ENCODE results near the gene LIPC. TPM values are rescaled to one million over a fixed set of nuclear protein-coding genes. Genes with fewer than 3 reads are reported as not detected.

LIPC gene
- total and polyA plus RNA-seq, 9 donors, result 0.13 to 2.1 (median 0.30) TPM

DNA sequence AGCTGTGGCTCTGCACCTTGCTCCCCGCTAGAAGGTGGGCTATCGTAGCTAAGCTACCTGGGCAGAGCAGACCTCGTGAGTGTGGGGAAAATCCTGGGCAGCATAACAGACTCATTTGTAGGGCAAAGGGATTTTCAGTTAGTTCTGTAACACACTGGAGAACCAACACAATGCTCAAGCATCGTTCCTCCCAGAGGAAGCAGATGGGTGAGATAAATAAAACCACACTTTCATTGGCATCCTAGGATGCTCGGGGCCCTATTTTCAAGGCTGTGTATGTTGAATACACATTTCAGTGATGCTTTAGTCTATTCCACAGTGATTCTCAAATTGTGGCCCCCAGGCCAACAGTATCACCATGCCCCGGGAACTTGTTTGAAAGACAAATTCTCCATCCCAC, 20.0 kb downstream of the LIPC start:
- WGBS (ENCODE audit: insufficient coverage), result 85% methylated on average over 3 of the region's 6 CpGs
- Histone ChIP-seq H3K4me1 (ENCODE audit: control insufficient read depth, insufficient read depth, low read length) (peaks cover 19% of the 10 kb centered on the region), H3K27ac (ENCODE audit: low read length) (no peak overlapping the region), H3K27me3 (ENCODE audit: control insufficient read depth, insufficient read depth, low read length) (no peaks in the 10 kb centered on the region), H3K4me3 (ENCODE audit: low read length) (no peak overlapping the region), H3K9me3 (replicated peaks; ENCODE audit: control insufficient read depth, low read depth, low read length) (no peaks in the 10 kb centered on the region), H3K36me3 (ENCODE audit: control insufficient read depth, insufficient read depth, low read length) (no peaks in the 10 kb centered on the region)
- DNase-seq, result no peak

DNA sequence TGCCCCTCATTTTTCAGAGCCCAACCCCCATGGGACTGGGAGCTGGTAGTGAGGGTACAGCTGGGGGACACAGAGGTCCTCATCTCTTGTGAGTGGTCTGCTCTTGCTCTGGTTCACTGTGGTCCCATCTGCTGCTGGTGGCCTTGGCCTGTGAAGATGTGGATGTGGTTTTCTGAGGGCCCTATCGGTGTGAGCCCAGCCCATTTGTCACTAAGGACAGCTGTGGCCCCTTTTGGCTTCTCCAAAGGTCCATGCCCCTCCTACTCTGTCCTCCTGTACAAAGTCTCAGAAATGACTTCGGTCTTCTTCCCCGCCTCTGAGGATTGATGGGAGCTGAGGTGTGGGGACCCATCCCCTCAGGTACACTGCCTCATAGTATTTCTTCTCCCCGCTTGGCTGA, 21.0 kb downstream of the LIPC start:
- no peaks in the 10 kb centered on the region for H3K36me3 ChIP-seq (ENCODE audit: control insufficient read depth, insufficient read depth, low read length)
- no peaks in the 10 kb centered on the region for H3K27me3 ChIP-seq (ENCODE audit: control insufficient read depth, insufficient read depth, low read length)
- 80% methylated on average over 3 of the region's 4 CpGs for WGBS (ENCODE audit: insufficient coverage)

DNA sequence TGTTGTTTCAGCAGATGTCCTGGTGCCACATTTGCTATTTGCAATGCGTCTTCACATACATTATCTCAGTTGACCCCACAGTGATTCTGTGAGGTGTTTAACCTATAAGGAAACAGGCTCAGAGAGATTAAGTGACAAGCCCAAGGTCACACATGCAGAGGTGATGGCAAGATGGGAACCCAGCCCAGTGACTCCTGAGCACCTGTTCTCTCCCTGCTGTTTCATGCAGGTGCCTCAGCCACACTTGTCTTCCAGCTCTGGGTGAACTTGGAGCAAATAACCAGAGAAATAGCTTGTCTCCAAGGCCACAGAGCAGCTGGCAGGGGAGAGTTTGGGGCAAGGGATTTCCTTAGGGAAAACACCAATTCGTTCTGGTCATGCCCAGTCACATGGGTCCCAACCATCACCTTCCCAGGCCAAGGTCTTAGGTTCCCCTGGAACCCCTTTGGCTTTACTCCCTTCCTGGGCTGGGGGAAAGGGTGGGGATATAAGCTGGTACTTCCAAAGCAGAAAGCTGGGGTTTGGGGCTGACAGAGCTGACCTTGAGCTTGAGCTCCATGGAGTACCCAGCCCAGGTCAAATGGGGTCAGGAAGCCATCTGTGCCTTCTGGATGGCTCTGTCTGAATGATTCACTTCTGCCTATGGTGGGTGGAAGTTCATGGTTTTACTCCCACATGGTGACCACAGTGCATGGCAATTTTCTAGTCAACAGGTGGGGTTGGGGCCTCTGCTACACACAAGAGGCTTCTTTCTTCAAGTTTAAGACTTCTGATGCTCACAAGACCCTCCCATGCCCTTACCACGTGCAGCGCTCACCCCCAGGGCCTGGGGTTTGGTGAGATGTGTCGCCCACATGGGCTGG, 22.4 kb downstream of the LIPC start:
- peaks cover 32% of the 10 kb centered on the region for H3K4me1 ChIP-seq (ENCODE audit: control insufficient read depth, insufficient read depth, low read length)
- no peaks in the 10 kb centered on the region for H3K36me3 ChIP-seq (ENCODE audit: control insufficient read depth, insufficient read depth, low read length)
- H3K27ac ChIP-seq (ENCODE audit: low read length), result peak overlapping the region; percentile 26
- no peaks in the 10 kb centered on the region for H3K27me3 ChIP-seq (ENCODE audit: control insufficient read depth, insufficient read depth, low read length)
- DNase-seq, result peak; percentile 55
- no peaks in the 10 kb centered on the region for H3K9me3 ChIP-seq (replicated peaks; ENCODE audit: control insufficient read depth, low read depth, low read length)
- no peak overlapping the region for H3K4me3 ChIP-seq (ENCODE audit: low read length)
- no CpG with 5 or more reads among the region's 5 CpGs for WGBS (ENCODE audit: insufficient coverage)

More for the DNA sequence above, 21.0 kb downstream of the LIPC start:
- no peak for DNase-seq
- H3K9me3 ChIP-seq (replicated peaks; ENCODE audit: control insufficient read depth, low read depth, low read length), result no peaks in the 10 kb centered on the region
- H3K27ac ChIP-seq (ENCODE audit: low read length), result no peak overlapping the region
- peaks cover 23% of the 10 kb centered on the region for H3K4me1 ChIP-seq (ENCODE audit: control insufficient read depth, insufficient read depth, low read length)
- H3K4me3 ChIP-seq (ENCODE audit: low read length), result no peak overlapping the region

DNA sequence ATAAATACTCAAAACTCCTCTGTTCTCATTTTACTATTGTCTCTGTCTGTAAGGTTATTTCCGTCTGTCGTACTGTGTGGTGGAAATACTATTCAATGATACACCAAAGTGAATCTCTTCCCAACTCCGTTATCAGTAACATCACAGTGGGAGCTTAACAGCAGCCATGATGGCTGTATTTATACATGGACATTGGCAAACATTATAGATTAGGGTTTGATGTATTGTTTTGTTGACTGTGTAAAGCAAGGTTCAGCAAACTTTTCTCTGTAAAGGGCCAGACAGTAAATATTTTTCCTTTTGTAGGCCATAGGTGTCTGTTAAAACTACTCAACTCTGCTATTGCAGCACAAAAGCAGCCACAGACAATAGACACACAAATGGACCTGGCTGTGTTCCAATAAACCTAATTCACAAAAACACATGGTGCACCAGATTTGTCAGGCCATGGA, 23.2 kb downstream of the LIPC start:
- Histone ChIP-seq H3K4me3 (ENCODE audit: low read length) (no peak overlapping the region), H3K4me1 (ENCODE audit: control insufficient read depth, insufficient read depth, low read length) (peaks cover 40% of the 10 kb centered on the region), H3K9me3 (replicated peaks; ENCODE audit: control insufficient read depth, low read depth, low read length) (no peaks in the 10 kb centered on the region), H3K27me3 (ENCODE audit: control insufficient read depth, insufficient read depth, low read length) (no peaks in the 10 kb centered on the region), H3K36me3 (ENCODE audit: control insufficient read depth, insufficient read depth, low read length) (no peaks in the 10 kb centered on the region), H3K27ac (ENCODE audit: low read length) (peak overlapping the region; percentile 6)
- DNase-seq, result no peak
- WGBS (ENCODE audit: insufficient coverage), result no CpG with 5 or more reads among the region's 3 CpGs

DNA sequence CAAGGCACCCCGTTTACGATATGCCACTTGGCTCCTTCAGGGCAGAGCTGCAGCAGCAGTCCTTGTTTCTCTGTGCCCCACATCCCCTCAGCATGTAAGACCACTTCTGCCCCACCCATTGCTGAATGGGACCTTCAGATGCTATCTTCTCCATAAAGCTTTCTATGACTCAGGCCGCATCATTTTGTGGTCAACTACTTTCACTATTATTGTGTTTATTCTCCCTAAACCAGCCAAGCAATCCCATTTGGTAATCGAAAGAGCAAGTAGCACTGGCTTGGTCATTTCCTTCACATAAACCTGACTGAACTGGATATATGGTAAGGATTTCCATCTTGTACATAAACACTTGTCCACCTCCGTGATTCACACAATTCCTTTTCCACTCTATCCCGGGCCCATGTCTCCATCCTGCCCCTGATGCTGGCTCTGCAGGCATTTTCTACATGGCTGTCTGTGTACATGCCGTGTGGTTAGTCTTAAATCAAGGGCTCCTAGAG, 25.7 kb downstream of the LIPC start:
- H3K9me3 ChIP-seq (replicated peaks; ENCODE audit: control insufficient read depth, low read depth, low read length), result no peaks in the 10 kb centered on the region
- peak overlapping the region; percentile 26 for H3K27ac ChIP-seq (ENCODE audit: low read length)
- no peaks in the 10 kb centered on the region for H3K27me3 ChIP-seq (ENCODE audit: control insufficient read depth, insufficient read depth, low read length)
- 76% methylated on average over 4 of the region's 7 CpGs for WGBS (ENCODE audit: insufficient coverage)
- DNase-seq, result no peak
- H3K36me3 ChIP-seq (ENCODE audit: control insufficient read depth, insufficient read depth, low read length), result no peaks in the 10 kb centered on the region
- H3K4me3 ChIP-seq (ENCODE audit: low read length), result no peak overlapping the region
- peaks cover 50% of the 10 kb centered on the region for H3K4me1 ChIP-seq (ENCODE audit: control insufficient read depth, insufficient read depth, low read length)

DNA sequence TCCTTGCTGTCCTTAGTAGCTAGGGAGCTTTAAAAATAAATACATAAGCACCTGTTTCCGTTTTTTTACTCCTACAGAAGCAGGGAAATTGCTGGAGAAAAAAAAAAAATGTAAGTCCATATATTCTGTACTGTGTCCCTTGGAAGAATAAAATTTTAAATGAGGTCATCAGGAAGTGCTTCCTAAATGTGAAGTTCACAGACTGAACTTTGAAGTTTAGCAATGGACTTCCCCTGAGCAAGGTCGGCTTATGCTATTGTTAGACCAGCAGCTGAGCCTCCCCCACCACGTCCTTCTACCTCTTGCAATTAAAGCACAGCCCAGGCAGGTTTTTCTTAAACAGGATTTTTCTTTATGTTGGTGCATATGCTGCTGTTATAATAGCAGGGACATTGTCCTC, 26.3 kb downstream of the LIPC start:
- H3K4me3 ChIP-seq (ENCODE audit: low read length), result no peak overlapping the region
- H3K36me3 ChIP-seq (ENCODE audit: control insufficient read depth, insufficient read depth, low read length), result no peaks in the 10 kb centered on the region
- WGBS (ENCODE audit: insufficient coverage), result no CpG with 5 or more reads among the region's 3 CpGs
- DNase-seq, result peak; percentile 65
- H3K4me1 ChIP-seq (ENCODE audit: control insufficient read depth, insufficient read depth, low read length), result peaks cover 51% of the 10 kb centered on the region
- no peaks in the 10 kb centered on the region for H3K27me3 ChIP-seq (ENCODE audit: control insufficient read depth, insufficient read depth, low read length)
- H3K9me3 ChIP-seq (replicated peaks; ENCODE audit: control insufficient read depth, low read depth, low read length), result no peaks in the 10 kb centered on the region
- peak overlapping the region; percentile 81 for H3K27ac ChIP-seq (ENCODE audit: low read length)

DNA sequence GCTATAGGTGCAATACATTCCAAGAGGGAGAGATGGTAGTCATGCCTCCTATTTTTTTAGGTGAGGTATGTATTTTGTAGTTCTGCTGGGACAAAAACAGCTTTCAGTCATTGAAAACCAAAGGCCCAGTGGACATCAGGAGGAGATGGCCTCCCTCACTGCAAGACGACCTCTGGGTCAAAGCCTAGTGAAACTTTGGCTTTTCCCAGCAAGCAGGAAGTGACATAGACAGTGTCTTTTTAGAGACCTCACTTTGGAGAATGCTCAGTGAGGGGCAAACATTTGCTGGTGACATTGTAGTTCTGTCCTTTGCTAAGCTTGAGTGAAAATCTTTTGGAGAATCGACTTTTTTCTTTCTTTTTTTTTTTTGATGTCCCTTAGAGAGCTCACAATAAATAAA, 27.3 kb downstream of the LIPC start:
- H3K4me1 ChIP-seq (ENCODE audit: control insufficient read depth, insufficient read depth, low read length), result peaks cover 47% of the 10 kb centered on the region
- WGBS (ENCODE audit: insufficient coverage), result 54% methylated on average over 1 of the region's 2 CpGs
- H3K27ac ChIP-seq (ENCODE audit: low read length), result peak overlapping the region; percentile 81

DNA sequence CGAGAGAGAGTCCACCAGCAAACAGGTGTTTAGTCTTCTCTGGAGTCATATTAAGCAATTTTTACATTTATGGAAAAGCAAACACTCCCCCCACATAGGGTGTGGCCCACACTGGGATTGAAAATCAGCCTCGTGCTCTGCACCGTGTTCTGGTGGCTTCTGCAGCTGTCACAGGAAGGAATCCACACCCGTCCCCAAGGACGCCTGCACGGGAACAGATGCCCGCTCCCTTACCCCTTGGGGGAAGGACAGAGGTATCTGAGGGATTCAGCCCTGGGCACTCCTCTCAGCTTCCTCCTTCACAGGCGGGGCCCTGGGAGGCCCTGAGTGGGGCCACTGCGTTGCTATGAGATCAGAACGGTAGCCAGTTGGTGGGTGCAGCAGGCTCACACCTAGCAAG, 27.8 kb downstream of the LIPC start:
- H3K9me3 ChIP-seq (replicated peaks; ENCODE audit: control insufficient read depth, low read depth, low read length), result no peaks in the 10 kb centered on the region
- WGBS (ENCODE audit: insufficient coverage), result 32% methylated on average over 8 of the region's 10 CpGs
- no peaks in the 10 kb centered on the region for H3K36me3 ChIP-seq (ENCODE audit: control insufficient read depth, insufficient read depth, low read length)
- peak overlapping the region; percentile 81 for H3K27ac ChIP-seq (ENCODE audit: low read length)
- peaks cover 42% of the 10 kb centered on the region for H3K4me1 ChIP-seq (ENCODE audit: control insufficient read depth, insufficient read depth, low read length)
- peak; percentile 82 for DNase-seq
- H3K4me3 ChIP-seq (ENCODE audit: low read length), result no peak overlapping the region
- H3K27me3 ChIP-seq (ENCODE audit: control insufficient read depth, insufficient read depth, low read length), result no peaks in the 10 kb centered on the region

More for the DNA sequence above, 27.3 kb downstream of the LIPC start:
- H3K36me3 ChIP-seq (ENCODE audit: control insufficient read depth, insufficient read depth, low read length), result no peaks in the 10 kb centered on the region
- H3K27me3 ChIP-seq (ENCODE audit: control insufficient read depth, insufficient read depth, low read length), result no peaks in the 10 kb centered on the region
- no peak overlapping the region for H3K4me3 ChIP-seq (ENCODE audit: low read length)
- no peaks in the 10 kb centered on the region for H3K9me3 ChIP-seq (replicated peaks; ENCODE audit: control insufficient read depth, low read depth, low read length)
- DNase-seq, result no peak

DNA sequence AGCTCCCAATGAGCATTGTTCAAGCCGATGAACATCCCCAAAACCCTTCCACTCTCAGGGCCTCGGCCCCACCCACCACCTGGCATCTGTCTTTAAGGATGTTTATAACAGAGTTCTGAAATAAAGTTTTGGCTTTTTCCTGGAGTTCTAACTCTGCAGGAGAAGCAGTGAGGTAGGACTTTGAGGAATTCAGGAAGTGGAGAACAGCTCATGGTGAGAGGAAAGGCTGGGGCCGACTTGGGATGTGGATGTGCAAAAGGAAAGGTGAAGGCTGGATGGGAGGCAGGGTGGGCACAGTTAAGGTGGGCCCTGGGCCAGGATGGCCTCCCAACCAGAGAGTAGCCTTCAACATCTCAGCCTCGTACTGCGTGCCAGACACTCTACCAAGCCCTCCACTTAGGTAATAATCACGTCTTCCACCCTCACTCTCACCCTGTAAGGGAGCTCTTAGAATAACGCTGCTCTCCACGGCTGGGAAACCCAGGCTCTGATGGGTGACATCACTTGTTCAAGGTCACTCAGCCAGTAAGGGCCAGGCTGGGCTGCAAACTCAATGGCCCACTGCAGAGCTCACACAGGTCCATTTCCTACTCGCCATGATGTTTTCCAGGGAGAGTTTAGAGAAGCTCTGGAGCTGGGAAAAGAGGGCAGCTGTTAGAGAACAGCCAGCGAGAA, 28.5 kb downstream of the LIPC start:
- no peak for DNase-seq
- 93% methylated on average over 8 of the region's 10 CpGs for WGBS (ENCODE audit: insufficient coverage)
- Histone ChIP-seq H3K36me3 (ENCODE audit: control insufficient read depth, insufficient read depth, low read length) (no peaks in the 10 kb centered on the region), H3K4me3 (ENCODE audit: low read length) (no peak overlapping the region), H3K27ac (ENCODE audit: low read length) (peak overlapping the region; percentile 81), H3K4me1 (ENCODE audit: control insufficient read depth, insufficient read depth, low read length) (peaks cover 41% of the 10 kb centered on the region), H3K9me3 (replicated peaks; ENCODE audit: control insufficient read depth, low read depth, low read length) (no peaks in the 10 kb centered on the region), H3K27me3 (ENCODE audit: control insufficient read depth, insufficient read depth, low read length) (no peaks in the 10 kb centered on the region)

DNA sequence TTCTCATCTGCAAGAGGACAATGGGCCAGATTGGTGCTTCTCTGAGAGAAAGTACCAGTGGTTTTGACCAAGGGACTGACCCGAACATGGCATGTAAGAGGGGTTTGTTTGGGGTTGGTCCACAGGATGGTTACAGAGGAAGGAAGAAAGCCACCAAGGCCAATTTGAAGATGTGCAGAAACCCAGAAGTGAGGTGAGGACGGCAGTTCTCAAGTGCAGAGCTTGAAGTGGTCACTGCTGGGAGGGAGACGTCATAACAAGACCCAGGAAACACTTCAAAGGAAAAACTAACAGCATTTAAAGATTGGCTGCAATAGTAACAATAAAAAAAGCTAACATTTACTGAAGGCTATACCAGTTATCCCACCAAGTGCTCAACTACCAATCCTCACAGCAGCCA, 29.1 kb downstream of the LIPC start:
- no peak for DNase-seq
- 92% methylated on average over 1 of the region's 3 CpGs for WGBS (ENCODE audit: insufficient coverage)
- Histone ChIP-seq H3K9me3 (replicated peaks; ENCODE audit: control insufficient read depth, low read depth, low read length) (no peaks in the 10 kb centered on the region), H3K4me1 (ENCODE audit: control insufficient read depth, insufficient read depth, low read length) (peaks cover 41% of the 10 kb centered on the region), H3K27ac (ENCODE audit: low read length) (peak overlapping the region; percentile 6), H3K27me3 (ENCODE audit: control insufficient read depth, insufficient read depth, low read length) (no peaks in the 10 kb centered on the region), H3K4me3 (ENCODE audit: low read length) (no peak overlapping the region), H3K36me3 (ENCODE audit: control insufficient read depth, insufficient read depth, low read length) (no peaks in the 10 kb centered on the region)
